Endodermal cell (in vitro differentiated cells): ENCODE data around the gene AWAT2. TPM values are rescaled to one million over a fixed set of nuclear protein-coding genes. Genes with fewer than 3 reads are reported as not detected.

ENCODE experiments used
- DNase-seq: peaks from one replicate; pipeline ENCODE4 v3.0.0-alpha.2; 2017
- H3K27ac ChIP-seq: 2 replicates; pipeline ENCODE4 v1.5.1; 2013; ENCODE audit warnings: mild to moderate bottlenecking, low read depth, low read length, moderate library complexity
- H3K27me3 ChIP-seq: 2 replicates; pipeline ENCODE4 v1.6.1; 2013; ENCODE audit warnings: mild to moderate bottlenecking, low read length, moderate library complexity; ENCODE audit not compliant: insufficient read depth, control insufficient read depth, poor library complexity, severe bottlenecking
- H3K36me3 ChIP-seq: 2 replicates; pipeline ENCODE4 v1.7.0; 2013; ENCODE audit warnings: mild to moderate bottlenecking, low read length, moderate library complexity; ENCODE audit not compliant: control insufficient read depth, insufficient read depth
- H3K4me1 ChIP-seq: one replicate; pipeline ENCODE4 v1.7.0; 2013; ENCODE audit warnings: low read length; ENCODE audit not compliant: control insufficient read depth, insufficient read depth
- H3K4me3 ChIP-seq: 2 replicates; pipeline ENCODE4 v1.5.1; 2013; ENCODE audit warnings: mild to moderate bottlenecking, low read length, moderate library complexity
- H3K9ac ChIP-seq: 2 replicates; pipeline ENCODE4 v1.6.1; 2013; ENCODE audit warnings: mild to moderate bottlenecking, low read length, moderate library complexity; ENCODE audit not compliant: poor library complexity, severe bottlenecking; ENCODE audit errors: extremely low read depth
- H3K9me3 ChIP-seq: 2 replicates; pipeline ENCODE4 v1.6.1; 2013; ENCODE audit warnings: mild to moderate bottlenecking, low read length, moderate library complexity; ENCODE audit not compliant: control insufficient read depth
- H3K27ac Mint-ChIP-seq: 2 replicates; pipeline ENCODE4 v1.8.0; 2020; ENCODE audit warnings: mixed read lengths
- H3K27me3 Mint-ChIP-seq: 2 replicates; pipeline ENCODE4 v1.8.0; 2021; ENCODE audit warnings: mild to moderate bottlenecking, mixed read lengths; ENCODE audit not compliant: insufficient read depth
- H3K36me3 Mint-ChIP-seq: 2 replicates; pipeline ENCODE4 v1.8.0; 2020; ENCODE audit warnings: low read depth, mixed read lengths
- H3K4me1 Mint-ChIP-seq: 2 replicates; pipeline ENCODE4 v1.8.0; 2020; ENCODE audit warnings: mixed read lengths
- H3K4me3 Mint-ChIP-seq: 2 replicates; pipeline ENCODE4 v1.8.0; 2020; ENCODE audit warnings: mild to moderate bottlenecking, moderate library complexity, mixed read lengths
- H3K9me3 Mint-ChIP-seq: 2 replicates; pipeline ENCODE4 v1.8.0; 2020; ENCODE audit warnings: mild to moderate bottlenecking, mixed read lengths
- WGBS, 2 experiments: methylation state at CpG; one replicate each; pipeline versions ENCODE4 v1.1.5 to v1.1.7; 2013; ENCODE audit warnings: missing lambda C conversion rate in 2 of 2, mixed read lengths in 1 of 2; ENCODE audit not compliant: insufficient coverage in 1 of 2, insufficient read length in 1 of 2; 5-methylcytosine and 5-hydroxymethylcytosine counted together
- long read RNA-seq, 4 experiments: library from polyadenylated mRNA in 2 of 4; library from RNA in 1 of 4; library from capped mRNA in 1 of 4; stranded (forward) in 3 of 4; unstranded in 1 of 4; transcript quantifications; one replicate each; pipeline ENCODE4 v2.0.0, GENCODE V29; 2020 to 2021; ENCODE audit warnings: inconsistent platforms in 1 of 4
- polyA plus RNA-seq, 2 experiments: library from polyadenylated mRNA; stranded (reverse); fragments of 50-300 nt; gene quantifications; one replicate each; pipeline ENCODE4 v1.2.3, GENCODE V29; 2013
- total RNA-seq, 2 donors: library from RNA; stranded (reverse); fragmentation: NEBNext Ultra II Directional in 1 of 2; extraction: Animal tissue kit (Norgen Biotek cat#: 25700) in 1 of 2; gene quantifications; 2 replicates in 1 of 2; 3 replicates in 1 of 2; pipeline ENCODE4 v1.2.1, GENCODE V29; 2021
- TF ChIP-seq, protein P1 (sequence below): fragments of 200-600 bp; sonication (generic); conservative IDR thresholded peaks from 2 replicates; pipeline ENCODE4 v1.5.0; 2021; ENCODE audit warnings: antibody characterized with exemption, mild to moderate bottlenecking

The AWAT2 gene, protein sequence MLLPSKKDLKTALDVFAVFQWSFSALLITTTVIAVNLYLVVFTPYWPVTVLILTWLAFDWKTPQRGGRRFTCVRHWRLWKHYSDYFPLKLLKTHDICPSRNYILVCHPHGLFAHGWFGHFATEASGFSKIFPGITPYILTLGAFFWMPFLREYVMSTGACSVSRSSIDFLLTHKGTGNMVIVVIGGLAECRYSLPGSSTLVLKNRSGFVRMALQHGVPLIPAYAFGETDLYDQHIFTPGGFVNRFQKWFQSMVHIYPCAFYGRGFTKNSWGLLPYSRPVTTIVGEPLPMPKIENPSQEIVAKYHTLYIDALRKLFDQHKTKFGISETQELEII
- not detected for total RNA-seq
- not detected for polyA plus RNA-seq (2013, experiment 1 of 2)
- not detected for polyA plus RNA-seq (2013, experiment 2 of 2)
- long read RNA-seq, experiment 1, result 0 reads
- long read RNA-seq, experiment 2, result 0 reads
- long read RNA-seq, experiment 3, result 0 reads
- long read RNA-seq, experiment 4, result 0 reads

DNA sequence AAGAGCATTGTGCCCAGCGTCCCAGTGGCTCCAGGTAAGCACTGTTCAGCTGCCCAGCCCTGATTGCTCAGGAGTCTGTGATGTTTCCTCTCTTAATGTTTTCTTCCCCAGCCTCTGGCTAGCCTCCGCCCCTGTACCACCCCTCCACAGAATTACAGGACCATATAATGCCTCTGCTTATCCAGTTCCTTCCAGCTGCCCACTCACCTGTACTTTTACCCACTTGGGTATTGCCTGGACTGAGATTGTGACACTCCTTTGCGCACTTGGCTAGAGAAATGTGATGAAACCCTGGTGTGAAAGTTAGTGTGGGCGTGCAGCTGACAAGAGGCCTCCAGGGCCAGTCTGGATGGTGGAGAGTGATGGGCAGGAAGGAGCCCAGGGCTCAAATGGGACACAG lies at the start of gene AWAT2:
Gene AWAT2 (minus strand): TSS at position 14 of the 400 bp plus-strand sequence. CDS start 6 bp downstream, at position 8.
- no peak for DNase-seq
- H3K9ac ChIP-seq, result no peak within 1 kb of the TSS
- H3K4me1 ChIP-seq, result no peaks in the 10 kb centered on the region
- 75 to 84% methylated on average over 1 to 4 of the region's 4 CpGs for WGBS, 2 experiments
- no peaks in the 10 kb centered on the region for H3K27me3 Mint-ChIP-seq
- no peaks in the 10 kb centered on the region for H3K36me3 Mint-ChIP-seq
- no peaks in the 10 kb centered on the region for H3K27me3 ChIP-seq
- H3K4me3 Mint-ChIP-seq, result no peak within 1 kb of the TSS
- H3K27ac ChIP-seq, result no peak within 1 kb of the TSS
- H3K9me3 ChIP-seq, result no peaks in the 10 kb centered on the region
- TF ChIP-seq, protein P1, sequence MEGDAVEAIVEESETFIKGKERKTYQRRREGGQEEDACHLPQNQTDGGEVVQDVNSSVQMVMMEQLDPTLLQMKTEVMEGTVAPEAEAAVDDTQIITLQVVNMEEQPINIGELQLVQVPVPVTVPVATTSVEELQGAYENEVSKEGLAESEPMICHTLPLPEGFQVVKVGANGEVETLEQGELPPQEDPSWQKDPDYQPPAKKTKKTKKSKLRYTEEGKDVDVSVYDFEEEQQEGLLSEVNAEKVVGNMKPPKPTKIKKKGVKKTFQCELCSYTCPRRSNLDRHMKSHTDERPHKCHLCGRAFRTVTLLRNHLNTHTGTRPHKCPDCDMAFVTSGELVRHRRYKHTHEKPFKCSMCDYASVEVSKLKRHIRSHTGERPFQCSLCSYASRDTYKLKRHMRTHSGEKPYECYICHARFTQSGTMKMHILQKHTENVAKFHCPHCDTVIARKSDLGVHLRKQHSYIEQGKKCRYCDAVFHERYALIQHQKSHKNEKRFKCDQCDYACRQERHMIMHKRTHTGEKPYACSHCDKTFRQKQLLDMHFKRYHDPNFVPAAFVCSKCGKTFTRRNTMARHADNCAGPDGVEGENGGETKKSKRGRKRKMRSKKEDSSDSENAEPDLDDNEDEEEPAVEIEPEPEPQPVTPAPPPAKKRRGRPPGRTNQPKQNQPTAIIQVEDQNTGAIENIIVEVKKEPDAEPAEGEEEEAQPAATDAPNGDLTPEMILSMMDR, result no peak
- H3K36me3 ChIP-seq, result no peaks in the 10 kb centered on the region
- no peak within 1 kb of the TSS for H3K27ac Mint-ChIP-seq
- no peaks in the 10 kb centered on the region for H3K4me1 Mint-ChIP-seq
- no peak within 1 kb of the TSS for H3K4me3 ChIP-seq
- peaks cover 45% of the 10 kb centered on the region for H3K9me3 Mint-ChIP-seq

DNA sequence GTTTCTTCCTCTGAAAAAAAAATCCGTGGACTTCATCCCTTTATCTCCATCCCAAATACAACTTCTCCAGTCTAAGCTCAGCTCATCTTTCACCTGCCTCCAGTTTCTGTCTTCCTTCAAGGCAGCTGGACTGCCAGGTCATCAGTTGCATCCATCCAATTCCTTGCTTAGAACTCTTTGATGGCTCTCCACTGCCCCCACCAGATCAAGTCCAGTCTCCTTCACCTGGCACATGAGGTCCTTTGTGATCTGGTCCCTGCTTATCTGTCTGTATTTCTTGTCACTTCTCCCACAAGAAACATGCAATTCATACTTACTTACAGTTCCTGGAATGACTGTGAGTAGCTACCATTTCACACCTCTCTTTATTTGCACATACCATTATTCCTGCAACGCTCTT lies 46.3 kb upstream of the AWAT2 start:
- no peak overlapping the region for H3K9ac ChIP-seq
- H3K36me3 ChIP-seq, result no peaks in the 10 kb centered on the region
- peak; percentile 67 for DNase-seq
- H3K27me3 Mint-ChIP-seq, result peaks cover 2% of the 10 kb centered on the region
- TF ChIP-seq, protein P1, result peak; percentile 64
- H3K27me3 ChIP-seq, result no peaks in the 10 kb centered on the region
- H3K27ac ChIP-seq, result no peak overlapping the region
- H3K27ac Mint-ChIP-seq, result no peak overlapping the region
- H3K9me3 Mint-ChIP-seq, result peaks cover 37% of the 10 kb centered on the region
- H3K4me1 Mint-ChIP-seq, result no peaks in the 10 kb centered on the region
- H3K4me1 ChIP-seq, result no peaks in the 10 kb centered on the region
- H3K4me3 Mint-ChIP-seq, result no peak overlapping the region
- 52 to 77% methylated on average over 2 of the region's 2 CpGs for WGBS, 2 experiments
- no peaks in the 10 kb centered on the region for H3K9me3 ChIP-seq
- no peaks in the 10 kb centered on the region for H3K36me3 Mint-ChIP-seq
- no peak overlapping the region for H3K4me3 ChIP-seq

DNA sequence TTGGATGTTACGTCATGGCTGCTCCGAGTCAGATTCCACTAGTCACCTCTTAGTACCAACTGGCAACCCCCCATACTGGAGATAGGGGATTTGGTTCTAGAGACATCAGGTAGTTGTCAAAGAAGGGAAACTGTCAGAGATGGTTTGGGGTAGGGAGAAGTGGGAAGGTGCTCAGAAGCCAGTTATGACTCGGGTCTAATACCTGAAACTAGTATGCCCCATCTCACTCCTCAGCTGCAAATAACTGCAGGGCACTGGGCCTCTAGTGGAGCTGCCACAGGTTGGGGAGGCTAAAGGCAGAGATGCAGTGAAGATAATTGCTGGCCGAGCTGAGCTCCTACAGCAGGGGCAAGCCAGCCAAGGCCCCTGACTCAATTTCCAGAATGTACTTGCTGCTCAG lies 42.5 kb upstream of the AWAT2 start:
- H3K4me1 Mint-ChIP-seq, result no peaks in the 10 kb centered on the region
- 79% methylated on average over 1 of the region's 4 CpGs; no CpG with 5 or more reads in 1 of the 2 experiments for WGBS, 2 experiments
- Histone ChIP-seq H3K27ac (no peak overlapping the region), H3K4me1 (no peaks in the 10 kb centered on the region), H3K27me3 (no peaks in the 10 kb centered on the region), H3K9ac (no peak overlapping the region), H3K9me3 (no peaks in the 10 kb centered on the region), H3K4me3 (no peak overlapping the region), H3K36me3 (no peaks in the 10 kb centered on the region)
- H3K4me3 Mint-ChIP-seq, result no peak overlapping the region
- no peak for DNase-seq
- TF ChIP-seq, protein P1, result no peak
- H3K9me3 Mint-ChIP-seq, result peaks cover 42% of the 10 kb centered on the region
- H3K27me3 Mint-ChIP-seq, result peaks cover 2% of the 10 kb centered on the region
- H3K36me3 Mint-ChIP-seq, result no peaks in the 10 kb centered on the region
- no peak overlapping the region for H3K27ac Mint-ChIP-seq
